Ectodermal cell (in vitro differentiated cells): ENCODE data around the gene ZNF674.
"Not testable (repeated sequence)": the region's sequence is repeated elsewhere in the genome, so short reads cannot be mapped to it uniquely, and the experiment has no call there.

ENCODE experiments used
- H3K27ac ChIP-seq: 2 replicates; pipeline ENCODE4 v1.7.0; 2013; ENCODE audit warnings: mild to moderate bottlenecking, low read depth, low read length; ENCODE audit not compliant: insufficient read depth, poor library complexity, severe bottlenecking
- H3K27me3 ChIP-seq: 2 replicates; pipeline ENCODE4 v1.7.0; 2013; ENCODE audit warnings: mild to moderate bottlenecking, low read length; ENCODE audit not compliant: insufficient read depth, control insufficient read depth, poor library complexity, severe bottlenecking
- H3K36me3 ChIP-seq: one replicate; pipeline ENCODE4 v1.7.0; 2013; ENCODE audit warnings: low read length; ENCODE audit not compliant: control insufficient read depth, insufficient read depth
- H3K4me1 ChIP-seq: one replicate; pipeline ENCODE4 v1.7.0; 2013; ENCODE audit warnings: low read length; ENCODE audit not compliant: control insufficient read depth, insufficient read depth
- H3K4me3 ChIP-seq: 2 replicates; pipeline ENCODE4 v1.7.0; 2013; ENCODE audit warnings: low read depth, low read length, control low read depth; ENCODE audit not compliant: insufficient read depth
- H3K9me3 ChIP-seq: 2 replicates; pipeline ENCODE4 v1.7.0; 2013; ENCODE audit warnings: mild to moderate bottlenecking, low read length, moderate library complexity; ENCODE audit not compliant: control insufficient read depth
- WGBS, 2 experiments: methylation state at CpG; one replicate each; pipeline ENCODE4 v1.1.7; 2013; ENCODE audit warnings: missing lambda C conversion rate in 2 of 2; 5-methylcytosine and 5-hydroxymethylcytosine counted together

ZNF674 gene

GRCh38 chrX:46478634-46479033 lies 66.6 kb downstream of the ZNF674 start:
- H3K4me1 ChIP-seq, H3K36me3 ChIP-seq, H3K27me3 ChIP-seq, H3K4me3 ChIP-seq, H3K9me3 ChIP-seq, H3K27ac ChIP-seq: not testable (repeated sequence)
- 100% methylated on average over 1 to 2 of the region's 2 CpGs for WGBS, 2 experiments

GRCh38 chrX:46477435-46477834 lies 67.8 kb downstream of the ZNF674 start:
- H3K4me3 ChIP-seq, result no peak overlapping the region
- WGBS, 2 experiments, result 94 to 97% methylated on average over 2 of the region's 2 CpGs
- H3K27me3 ChIP-seq, result no peaks in the 10 kb centered on the region
- H3K9me3 ChIP-seq, result no peaks in the 10 kb centered on the region
- H3K4me1 ChIP-seq, result no peaks in the 10 kb centered on the region
- H3K27ac ChIP-seq, result no peak overlapping the region
- no peaks in the 10 kb centered on the region for H3K36me3 ChIP-seq

- peaks cover 4% of the 10 kb centered on the region for H3K36me3 ChIP-seq
- H3K9me3 ChIP-seq, result no peaks in the 10 kb centered on the region
- WGBS, 2 experiments, result 89% methylated on average over 1 of the region's 1 CpG; no CpG with 5 or more reads in 1 of the 2 experiments
- no peak overlapping the region for H3K27ac ChIP-seq
- H3K27me3 ChIP-seq, result no peaks in the 10 kb centered on the region
- no peaks in the 10 kb centered on the region for H3K4me1 ChIP-seq
- no peak overlapping the region for H3K4me3 ChIP-seq
These were observed 80.0 kb downstream of the ZNF674 start for GRCh38 chrX:46465203-46465602.

GRCh38 chrX:46463682-46464081 lies 81.5 kb downstream of the ZNF674 start:
- Histone ChIP-seq H3K27me3 (no peaks in the 10 kb centered on the region), H3K27ac (no peak overlapping the region)
- WGBS, 2 experiments, result 84 to 89% methylated on average over 2 to 3 of the region's 3 CpGs

GRCh38 chrX:46461660-46462191 lies 83.5 kb downstream of the ZNF674 start:
- peaks cover under 1% of the 10 kb centered on the region for H3K36me3 ChIP-seq
- no peak overlapping the region for H3K27ac ChIP-seq
- H3K4me3 ChIP-seq, result no peak overlapping the region
- WGBS, 2 experiments, result 44% methylated on average over 1 of the region's 2 CpGs; no CpG with 5 or more reads in 1 of the 2 experiments
- no peaks in the 10 kb centered on the region for H3K4me1 ChIP-seq
- no peaks in the 10 kb centered on the region for H3K9me3 ChIP-seq
- no peaks in the 10 kb centered on the region for H3K27me3 ChIP-seq

More at GRCh38 chrX:46463682-46464081, 81.5 kb downstream of the ZNF674 start:
- H3K4me1 ChIP-seq, result no peaks in the 10 kb centered on the region
- H3K4me3 ChIP-seq, result no peak overlapping the region
- peaks cover 4% of the 10 kb centered on the region for H3K36me3 ChIP-seq
- H3K9me3 ChIP-seq, result no peaks in the 10 kb centered on the region

- H3K4me1 ChIP-seq, H3K27me3 ChIP-seq, H3K4me3 ChIP-seq, H3K9me3 ChIP-seq, H3K36me3 ChIP-seq, H3K27ac ChIP-seq: not testable (repeated sequence)
- 70 to 85% methylated on average over 8 of the region's 8 CpGs for WGBS, 2 experiments
These were observed 84.2 kb downstream of the ZNF674 start for GRCh38 chrX:46460801-46461659.

- Histone ChIP-seq H3K4me1 (no peaks in the 10 kb centered on the region), H3K4me3 (no peak overlapping the region), H3K27me3 (no peaks in the 10 kb centered on the region), H3K36me3 (no peaks in the 10 kb centered on the region), H3K27ac (no peak overlapping the region), H3K9me3 (no peaks in the 10 kb centered on the region)
- 94 to 100% methylated on average over 2 of the region's 3 CpGs for WGBS, 2 experiments
These were observed 85.6 kb downstream of the ZNF674 start for GRCh38 chrX:46459603-46460002.

- Histone ChIP-seq H3K27me3 (no peaks in the 10 kb centered on the region), H3K36me3 (no peaks in the 10 kb centered on the region), H3K9me3 (no peaks in the 10 kb centered on the region), H3K4me3 (no peak overlapping the region), H3K27ac (no peak overlapping the region), H3K4me1 (no peaks in the 10 kb centered on the region)
- WGBS, 2 experiments, result 95 to 97% methylated on average over 3 of the region's 3 CpGs
These were observed 88.9 kb downstream of the ZNF674 start for GRCh38 chrX:46456125-46456922.
